HCT116 (cell line): ENCODE data around the gene CYGB. TPM values are rescaled to one million over a fixed set of nuclear protein-coding genes. Genes with fewer than 3 reads are reported as not detected.
"Not testable (repeated sequence)": the region's sequence is repeated elsewhere in the genome, so short reads cannot be mapped to it uniquely, and the experiment has no call there.

Experiments
- ATAC-seq: fragments of 200-7000 bp; cut with Tn5 transposase; 2 replicates; pipeline ENCODE4 v1.9.1; 2020; ENCODE audit warnings: mild to moderate bottlenecking, moderate library complexity
- BruUV-seq: library from RNA; stranded (reverse); fragments of 400-500 nt; replicated peaks from 2 replicates; lab custom pipeline; 2021; lab: Mats Ljungman, UMichigan
- CTCF ChIA-PET: fragments of 300-600 bp; sonication (Branson Sonifier 250); formaldehyde crosslinking; loops from one replicate; lab custom pipeline; 2021; ENCODE audit warnings: antibody characterized with exemption; lab: Charles Lee
- POLR2A ChIA-PET: fragments of 300-600, 350-600 bp; sonication (Branson Sonifier 250); formaldehyde crosslinking; loops from one replicate; lab custom pipeline; 2021; ENCODE audit warnings: antibody characterized with exemption; lab: Charles Lee
- RAD21 ChIA-PET, 2 experiments: fragments of 300-600 bp; sonication (Branson Sonifier 250); formaldehyde crosslinking; loops; one replicate each; lab custom pipeline; 2023; ENCODE audit warnings: low total read pairs in 2 of 2; ENCODE audit not compliant: uncharacterized antibody in 2 of 2, unreplicated experiment in 2 of 2, low non-redundant PET in 1 of 2; lab: Charles Lee
- DNase-seq: peaks from one replicate; pipeline ENCODE4 v3.0.0-alpha.2; 2010; ENCODE audit warnings: low read depth, low spot score
- H2AFZ ChIP-seq: fragments of 200-600 bp; shearing (Covaris generic), sonication (generic); 2 replicates; pipeline ENCODE4 v1.6.1; 2017; ENCODE audit warnings: low read depth, mixed run types, mixed read lengths, antibody characterized with exemption, low read length; ENCODE audit not compliant: poor library complexity, severe bottlenecking
- H3K27ac ChIP-seq: 2 replicates; pipeline ENCODE4 v1.5.1; 2012; ENCODE audit warnings: low read depth, low read length
- H3K27me3 ChIP-seq: fragments of 200-600 bp; sonication (generic); 2 replicates; pipeline ENCODE4 v1.6.1; 2016; ENCODE audit warnings: mixed run types, low read length, mixed read lengths; ENCODE audit not compliant: insufficient read depth
- H3K36me3 ChIP-seq, 2 experiments: fragments of 200-500 bp in 1 of 2; fragments of 200-600 bp in 1 of 2; sonication (Bioruptor generic) in 1 of 2; sonication (generic) in 1 of 2; 2 replicates each; pipeline versions ENCODE4 v1.5.1 to v1.6.1; 2014 to 2016; ENCODE audit warnings: low read length in 2 of 2, inconsistent platforms in 1 of 2, mixed read lengths in 1 of 2, mixed run types in 1 of 2; ENCODE audit not compliant: insufficient read depth in 2 of 2, control insufficient read depth in 1 of 2
- H3K4me1 ChIP-seq, 2 experiments: fragments of 200-600 bp in 1 of 2; sonication (generic) in 1 of 2; 2 replicates each; pipeline versions ENCODE4 v1.5.1 to v1.6.1; 2012 to 2017; ENCODE audit warnings: low read length in 2 of 2, inconsistent platforms in 1 of 2, mild to moderate bottlenecking in 1 of 2, mixed read lengths in 1 of 2, mixed run types in 1 of 2, moderate library complexity in 1 of 2; ENCODE audit not compliant: insufficient read depth in 2 of 2, control insufficient read depth in 1 of 2
- H3K4me2 ChIP-seq: fragments of 200-600 bp; sonication (generic); 2 replicates; pipeline ENCODE4 v1.6.1; 2017; ENCODE audit warnings: mixed run types, low read length, mixed read lengths
- H3K4me3 ChIP-seq, 2 experiments: fragments of 200-600 bp in 1 of 2; sonication (generic) in 1 of 2; replicated peaks in 1 of 2; 2 replicates each; pipeline ENCODE4 v1.5.1; 2011 to 2016; ENCODE audit warnings: low read length in 2 of 2, control low read depth in 1 of 2, low read depth in 1 of 2, mild to moderate bottlenecking in 1 of 2, mixed read lengths in 1 of 2, mixed run types in 1 of 2
- H3K79me2 ChIP-seq: fragments of 200-600 bp; sonication (generic); 2 replicates; pipeline ENCODE4 v1.6.1; 2017; ENCODE audit warnings: mild to moderate bottlenecking, mixed run types, low read length, moderate library complexity, mixed read lengths; ENCODE audit not compliant: insufficient read depth
- H3K9ac ChIP-seq: fragments of 200-600 bp; sonication (generic); 2 replicates; pipeline ENCODE4 v1.6.1; 2016; ENCODE audit warnings: low read length, mixed read lengths
- H3K9me2 ChIP-seq: fragments of 200-600 bp; sonication (generic), shearing (Covaris generic); 2 replicates; pipeline ENCODE4 v1.6.1; 2017; ENCODE audit warnings: mixed run types, mild to moderate bottlenecking, moderate library complexity; ENCODE audit not compliant: insufficient read depth
- H3K9me3 ChIP-seq, 2 experiments: fragments of 200-500 bp in 1 of 2; fragments of 200-600 bp in 1 of 2; sonication (Bioruptor generic) in 1 of 2; sonication (generic) in 1 of 2; 2 replicates each; pipeline ENCODE4 v1.6.1; 2014 to 2017; ENCODE audit warnings: low read length in 2 of 2, mixed read lengths in 2 of 2, inconsistent platforms in 1 of 2, low read depth in 1 of 2, mild to moderate bottlenecking in 1 of 2, mixed run types in 1 of 2, moderate library complexity in 1 of 2; ENCODE audit not compliant: control insufficient read depth in 1 of 2, insufficient read depth in 1 of 2
- H4K20me1 ChIP-seq: fragments of 200-600 bp; sonication (generic), shearing (Covaris generic); 2 replicates; pipeline ENCODE4 v1.6.1; 2017; ENCODE audit warnings: mixed run types, mild to moderate bottlenecking, moderate library complexity; ENCODE audit not compliant: insufficient read depth
- CBX3 ChIP-seq: IDR thresholded peaks from 2 replicates; pipeline ENCODE4 v1.6.1; 2012; ENCODE audit warnings: low read depth
- CEBPB ChIP-seq: IDR thresholded peaks from 2 replicates; pipeline ENCODE4 v1.6.1; 2012; ENCODE audit warnings: low read depth
- EGR1 ChIP-seq: IDR thresholded peaks from 2 replicates; pipeline ENCODE4 v1.6.1; 2012; ENCODE audit warnings: low read depth
- ELF1 ChIP-seq: IDR thresholded peaks from 2 replicates; pipeline ENCODE4 v1.6.1; 2012; ENCODE audit warnings: low read depth, borderline replicate concordance
- EZH2phosphoT487 ChIP-seq: fragments of 200-600 bp; IDR thresholded peaks from 2 replicates; pipeline ENCODE4 v1.6.1; 2018; ENCODE audit warnings: antibody characterized with exemption, borderline replicate concordance
- POLR2A ChIP-seq: IDR thresholded peaks from 2 replicates; pipeline ENCODE4 v1.7.0; 2011; ENCODE audit warnings: borderline replicate concordance; ENCODE audit not compliant: insufficient read depth, insufficient read length; ENCODE audit errors: extremely low read depth
- POLR2AphosphoS5 ChIP-seq: IDR thresholded peaks from 2 replicates; pipeline ENCODE4 v1.6.1; 2011; ENCODE audit warnings: mild to moderate bottlenecking, low read depth, low read length, moderate library complexity
- SP1 ChIP-seq: IDR thresholded peaks from 2 replicates; pipeline ENCODE4 v1.6.1; 2012; ENCODE audit warnings: low read depth
- TCF7L2 ChIP-seq: IDR thresholded peaks from 2 replicates; pipeline ENCODE4 v1.7.0; 2011; ENCODE audit warnings: borderline replicate concordance, inconsistent platforms; ENCODE audit not compliant: insufficient read depth, insufficient read length; ENCODE audit errors: extremely low read depth
- intact Hi-C: fragments of 100-400 bp; cut with micrococcal nuclease; formaldehyde crosslinking; loops from 2 replicates; pipeline ENCODE4 v1.10.0; 2022
- total RNA-seq: library from RNA; stranded (reverse); gene quantifications from one replicate; pipeline ENCODE4 v1.2.1, GENCODE V29; 2021; ENCODE audit not compliant: unreplicated experiment
- TF ChIP-seq, protein P1 (sequence below): IDR thresholded peaks from 2 replicates; pipeline ENCODE4 v1.6.1; 2012; ENCODE audit warnings: low read depth
- TF ChIP-seq, protein P2 (sequence below), 3 experiments: fragments of 200-600 bp in 1 of 3; sonication (generic) in 1 of 3; IDR thresholded peaks in 2 of 3; conservative IDR thresholded peaks in 1 of 3; 2 replicates each; pipeline ENCODE4 v1.5.1; 2012 to 2017; ENCODE audit warnings: low read depth in 2 of 3, low read length in 2 of 3, antibody characterized with exemption in 1 of 3, borderline replicate concordance in 1 of 3, control low read depth in 1 of 3, mild to moderate bottlenecking in 1 of 3, mixed read lengths in 1 of 3, mixed run types in 1 of 3, moderate library complexity in 1 of 3; ENCODE audit not compliant: insufficient read depth in 1 of 3

Gene CYGB
- total RNA-seq, 1 experiment from 2014 or later: 0.66 TPM

DNA sequence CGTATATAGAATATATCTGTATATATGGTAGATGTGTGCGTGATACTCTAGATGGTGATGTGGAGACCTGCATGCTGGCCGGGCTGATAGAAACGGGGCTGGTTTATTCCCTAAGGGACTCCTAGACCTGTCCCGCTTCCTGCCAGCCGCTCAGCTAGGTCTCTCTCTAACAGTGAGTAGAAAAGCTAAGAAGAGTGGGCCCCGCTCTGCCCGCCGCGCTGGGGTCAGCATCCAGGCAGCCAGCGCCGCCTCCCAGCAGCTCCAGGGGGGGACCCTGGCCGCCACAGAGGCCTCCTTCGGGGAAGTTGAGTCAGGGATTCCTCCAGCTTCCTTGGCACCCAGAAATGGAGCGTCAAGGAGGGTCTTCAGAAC, 9.4 kb downstream of the CYGB start (continued):
- TF ChIP-seq, protein P1, sequence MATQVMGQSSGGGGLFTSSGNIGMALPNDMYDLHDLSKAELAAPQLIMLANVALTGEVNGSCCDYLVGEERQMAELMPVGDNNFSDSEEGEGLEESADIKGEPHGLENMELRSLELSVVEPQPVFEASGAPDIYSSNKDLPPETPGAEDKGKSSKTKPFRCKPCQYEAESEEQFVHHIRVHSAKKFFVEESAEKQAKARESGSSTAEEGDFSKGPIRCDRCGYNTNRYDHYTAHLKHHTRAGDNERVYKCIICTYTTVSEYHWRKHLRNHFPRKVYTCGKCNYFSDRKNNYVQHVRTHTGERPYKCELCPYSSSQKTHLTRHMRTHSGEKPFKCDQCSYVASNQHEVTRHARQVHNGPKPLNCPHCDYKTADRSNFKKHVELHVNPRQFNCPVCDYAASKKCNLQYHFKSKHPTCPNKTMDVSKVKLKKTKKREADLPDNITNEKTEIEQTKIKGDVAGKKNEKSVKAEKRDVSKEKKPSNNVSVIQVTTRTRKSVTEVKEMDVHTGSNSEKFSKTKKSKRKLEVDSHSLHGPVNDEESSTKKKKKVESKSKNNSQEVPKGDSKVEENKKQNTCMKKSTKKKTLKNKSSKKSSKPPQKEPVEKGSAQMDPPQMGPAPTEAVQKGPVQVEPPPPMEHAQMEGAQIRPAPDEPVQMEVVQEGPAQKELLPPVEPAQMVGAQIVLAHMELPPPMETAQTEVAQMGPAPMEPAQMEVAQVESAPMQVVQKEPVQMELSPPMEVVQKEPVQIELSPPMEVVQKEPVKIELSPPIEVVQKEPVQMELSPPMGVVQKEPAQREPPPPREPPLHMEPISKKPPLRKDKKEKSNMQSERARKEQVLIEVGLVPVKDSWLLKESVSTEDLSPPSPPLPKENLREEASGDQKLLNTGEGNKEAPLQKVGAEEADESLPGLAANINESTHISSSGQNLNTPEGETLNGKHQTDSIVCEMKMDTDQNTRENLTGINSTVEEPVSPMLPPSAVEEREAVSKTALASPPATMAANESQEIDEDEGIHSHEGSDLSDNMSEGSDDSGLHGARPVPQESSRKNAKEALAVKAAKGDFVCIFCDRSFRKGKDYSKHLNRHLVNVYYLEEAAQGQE: no peak
- no peak for TF ChIP-seq CBX3
- TF ChIP-seq SP1: no peak
- TF ChIP-seq EZH2phosphoT487: no peak

DNA sequence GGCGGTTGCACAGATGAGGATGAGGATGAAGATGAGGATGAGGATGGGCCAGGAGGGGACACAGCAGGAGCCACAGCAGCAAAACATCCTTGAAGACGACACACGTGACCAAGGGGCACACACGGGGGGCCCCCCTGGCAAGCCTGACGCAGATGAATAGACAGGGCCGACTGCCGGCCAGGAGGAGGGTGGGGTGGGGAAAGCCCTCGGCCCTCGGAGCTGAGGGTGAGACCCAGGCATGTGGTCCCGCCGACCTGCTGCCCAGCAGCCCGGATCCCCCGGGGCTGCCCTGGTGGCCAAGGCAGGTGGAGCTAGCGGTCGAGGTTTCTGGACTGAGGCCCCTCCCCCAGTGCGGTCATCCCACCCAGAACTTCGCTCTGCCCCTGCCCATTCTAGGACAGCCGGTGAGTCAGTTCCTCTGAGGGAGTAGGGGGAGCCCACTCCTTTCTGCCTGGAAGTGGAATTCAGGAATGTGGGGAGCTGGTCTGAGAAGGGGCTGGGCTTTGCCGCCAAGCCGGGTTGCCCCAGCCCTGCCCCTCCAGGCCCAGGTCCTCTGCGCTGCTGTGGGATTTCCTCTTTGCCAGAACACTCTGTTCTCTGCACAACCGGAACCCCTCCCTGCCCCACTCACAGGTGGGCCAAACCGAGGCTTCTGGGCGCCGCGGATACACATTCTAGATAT, 9.9 kb downstream of the CYGB start:
- no peak overlapping the region for H3K27ac ChIP-seq
- H3K9ac ChIP-seq: no peak overlapping the region
- no peak overlapping the region for H3K4me3 ChIP-seq
- peak; percentile 84 for TF ChIP-seq TCF7L2
- TF ChIP-seq EGR1: no peak
- no peak for TF ChIP-seq POLR2AphosphoS5
- TF ChIP-seq POLR2A: peak; percentile 62
- TF ChIP-seq ELF1: no peak
- no peak for TF ChIP-seq CEBPB
- no peak for TF ChIP-seq CBX3
- TF ChIP-seq, protein P2, sequence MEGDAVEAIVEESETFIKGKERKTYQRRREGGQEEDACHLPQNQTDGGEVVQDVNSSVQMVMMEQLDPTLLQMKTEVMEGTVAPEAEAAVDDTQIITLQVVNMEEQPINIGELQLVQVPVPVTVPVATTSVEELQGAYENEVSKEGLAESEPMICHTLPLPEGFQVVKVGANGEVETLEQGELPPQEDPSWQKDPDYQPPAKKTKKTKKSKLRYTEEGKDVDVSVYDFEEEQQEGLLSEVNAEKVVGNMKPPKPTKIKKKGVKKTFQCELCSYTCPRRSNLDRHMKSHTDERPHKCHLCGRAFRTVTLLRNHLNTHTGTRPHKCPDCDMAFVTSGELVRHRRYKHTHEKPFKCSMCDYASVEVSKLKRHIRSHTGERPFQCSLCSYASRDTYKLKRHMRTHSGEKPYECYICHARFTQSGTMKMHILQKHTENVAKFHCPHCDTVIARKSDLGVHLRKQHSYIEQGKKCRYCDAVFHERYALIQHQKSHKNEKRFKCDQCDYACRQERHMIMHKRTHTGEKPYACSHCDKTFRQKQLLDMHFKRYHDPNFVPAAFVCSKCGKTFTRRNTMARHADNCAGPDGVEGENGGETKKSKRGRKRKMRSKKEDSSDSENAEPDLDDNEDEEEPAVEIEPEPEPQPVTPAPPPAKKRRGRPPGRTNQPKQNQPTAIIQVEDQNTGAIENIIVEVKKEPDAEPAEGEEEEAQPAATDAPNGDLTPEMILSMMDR (IDR thresholded peaks at IDR 0.05 in 2 of 3, conservative IDR thresholded peaks at IDR 0.05 in 1 of 3; ENCODE audit: borderline replicate concordance in 1 of 3, insufficient read depth in 1 of 3, low read depth in 2 of 3, low read length in 2 of 3): peak in 1 of 3 experiments; percentile 11; a peak in 1 of 6 replicates
- TF ChIP-seq, all 23 proteins: peak for 3
- BruUV-seq: no TSS peak
- H2AFZ ChIP-seq: no peak overlapping the region
- H3K9me3 ChIP-seq: no peaks in the 10 kb centered on the region
- no peak for DNase-seq
- H3K36me3 ChIP-seq: no peaks in the 10 kb centered on the region
- CTCF ChIA-PET: interaction anchor here (1.1 to 2.8 kb wide), 4 partner anchors 13 to 154 kb away, joined by 5 to 10 read pairs (median 6); partner anchors contain the start of gene PRCD
- H3K4me2 ChIP-seq: no peak overlapping the region
- peaks cover 10 to 41% of the 10 kb centered on the region in 2 experiments; a peak in 3 of 4 replicates for H3K4me1 ChIP-seq
- POLR2A ChIA-PET: interaction anchor here (0.5 to 0.7 kb wide), 2 partner anchors 42 to 144 kb away, joined by 3 to 5 read pairs; no protein-coding TSS in a partner anchor
- RAD21 ChIA-PET: interaction anchor here in 1 of 2 experiments (1.4 kb wide), 1 partner anchor 13 kb away, joined by 4 read pairs; the partner anchor contains the start of gene PRCD
- H4K20me1 ChIP-seq: no peaks in the 10 kb centered on the region
- no peak for ATAC-seq
- no peaks in the 10 kb centered on the region for H3K9me2 ChIP-seq
- H3K27me3 ChIP-seq: no peaks in the 10 kb centered on the region
- H3K79me2 ChIP-seq: no peaks in the 10 kb centered on the region
- intact Hi-C loops: no loop called here

DNA sequence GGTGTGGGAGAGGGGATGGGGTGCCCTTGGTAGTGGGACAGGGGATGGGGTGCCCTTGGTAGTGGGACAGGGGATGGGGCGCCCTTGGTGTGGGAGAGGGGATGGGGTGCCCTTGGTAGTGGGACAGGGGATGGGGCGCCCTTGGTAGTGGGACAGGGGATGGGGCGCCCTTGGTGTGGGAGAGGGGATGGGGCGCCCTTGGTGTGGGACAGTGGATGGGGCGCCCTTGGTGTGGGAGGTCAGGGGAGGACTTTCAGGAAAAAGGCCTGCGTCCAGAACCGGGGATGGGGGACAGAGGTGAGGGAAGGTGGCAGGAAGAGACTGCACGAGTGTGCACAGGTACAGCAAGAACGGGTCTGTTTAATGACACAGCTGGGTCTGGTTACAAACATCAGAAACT, 10.5 kb downstream of the CYGB start:
- not testable (repeated sequence) for H3K9ac ChIP-seq, H2AFZ ChIP-seq

More for the DNA sequence above, 10.5 kb downstream of the CYGB start:
- H3K4me1 ChIP-seq: peaks cover 10 to 41% of the 10 kb centered on the region in 2 experiments; a peak in 3 of 4 replicates
- POLR2A ChIA-PET, H3K36me3 ChIP-seq, DNase-seq, H4K20me1 ChIP-seq, BruUV-seq, H3K4me3 ChIP-seq, H3K79me2 ChIP-seq, H3K4me2 ChIP-seq, ATAC-seq, H3K9me2 ChIP-seq, H3K27ac ChIP-seq, RAD21 ChIA-PET, intact Hi-C loops, H3K9me3 ChIP-seq, H3K27me3 ChIP-seq: not testable (repeated sequence)
- CTCF ChIA-PET: interaction anchor here (1.1 to 2.8 kb wide), 3 partner anchors 20 to 155 kb away, joined by 5 to 10 read pairs (median 6); no protein-coding TSS in a partner anchor
